GM19035 (cell line): ENCODE data around the gene PAGR1.

ENCODE experiments used
- ATAC-seq: cut with Tn5 transposase; IDR thresholded peaks from one replicate; pipeline ENCODE4 v1.9.1; 2021; ENCODE audit not compliant: unreplicated experiment

PAGR1 gene

DNA sequence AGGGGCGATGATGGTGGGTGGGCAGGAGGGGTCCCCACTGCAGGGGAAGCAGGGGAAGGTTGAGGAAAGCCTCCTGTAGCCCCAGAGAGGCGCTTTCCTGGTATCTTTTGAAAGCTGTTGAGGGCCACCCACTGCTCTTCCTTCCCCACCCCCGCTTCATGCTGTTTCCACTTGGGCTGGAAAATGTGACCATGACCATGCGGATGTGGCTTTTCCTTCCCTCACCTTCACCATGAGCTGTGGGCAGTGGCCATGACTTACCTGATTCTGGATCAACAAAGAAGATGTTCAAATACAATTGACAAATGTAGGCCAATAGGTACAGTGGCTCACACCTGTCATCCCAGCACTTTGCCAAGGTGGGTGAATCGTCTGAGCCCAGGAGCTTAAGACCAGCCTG is 18.1 kb downstream of the PAGR1 start:
- ATAC-seq, result no peak

GRCh38 chr16:29835926-29836325 is 20.0 kb downstream of the PAGR1 start:
- no peak for ATAC-seq

DNA sequence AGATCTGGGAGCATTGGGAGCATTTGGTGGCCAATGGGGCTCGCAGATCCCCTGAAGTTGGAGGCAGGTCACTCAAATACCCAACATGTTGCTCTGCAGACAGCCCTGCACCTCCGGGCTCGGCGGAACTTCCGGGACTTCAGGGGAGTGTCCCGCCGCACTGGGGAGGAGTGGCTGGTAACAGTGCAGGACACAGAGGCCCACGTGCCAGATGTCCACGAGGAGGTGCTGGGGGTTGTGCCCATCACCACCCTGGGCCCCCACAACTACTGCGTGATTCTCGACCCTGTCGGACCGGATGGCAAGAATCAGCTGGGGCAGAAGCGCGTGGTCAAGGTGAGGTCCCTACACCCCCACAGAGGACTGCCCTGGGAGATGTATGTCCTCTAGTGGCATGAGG is 20.7 kb downstream of the PAGR1 start:
- no peak for ATAC-seq

GRCh38 chr16:29837841-29838240 is 21.9 kb downstream of the PAGR1 start:
- ATAC-seq, result no peak

DNA sequence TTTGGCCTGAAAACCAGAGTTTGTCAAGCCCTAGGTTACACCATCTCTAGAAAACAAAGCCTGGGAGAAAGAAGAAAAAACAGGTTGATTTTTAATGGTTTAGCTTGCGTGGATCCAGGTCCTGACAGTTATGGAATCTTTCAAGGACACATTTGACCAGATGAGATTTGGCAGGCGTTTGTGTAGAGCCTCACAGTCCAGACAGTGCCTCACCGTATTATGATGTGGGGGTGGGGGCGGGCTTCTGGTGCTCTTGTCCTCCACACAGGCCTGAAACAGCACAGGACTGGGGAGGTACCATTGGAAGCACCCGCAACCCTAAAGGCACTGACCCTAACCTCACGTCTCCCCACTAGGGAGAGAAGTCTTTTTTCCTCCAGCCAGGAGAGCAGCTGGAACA is 23.9 kb downstream of the PAGR1 start:
- no peak for ATAC-seq

GRCh38 chr16:29840240-29840639 is 24.3 kb downstream of the PAGR1 start:
- no peak for ATAC-seq

DNA sequence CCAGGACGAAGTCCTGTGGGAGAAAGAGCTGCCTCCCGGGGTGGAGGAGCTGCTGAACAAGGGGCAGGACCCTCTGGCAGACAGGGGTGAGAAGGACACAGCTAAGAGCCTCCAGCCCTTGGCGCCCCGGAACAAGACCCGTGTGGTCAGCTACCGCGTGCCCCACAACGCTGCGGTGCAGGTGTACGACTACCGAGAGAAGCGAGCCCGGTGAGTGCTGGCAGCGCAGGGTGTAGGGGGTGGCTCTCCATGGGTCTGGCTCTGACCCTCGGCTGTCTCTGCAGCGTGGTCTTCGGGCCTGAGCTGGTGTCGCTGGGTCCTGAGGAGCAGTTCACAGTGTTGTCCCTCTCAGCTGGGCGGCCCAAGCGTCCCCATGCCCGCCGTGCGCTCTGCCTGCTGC is 25.7 kb downstream of the PAGR1 start:
- no peak for ATAC-seq

DNA sequence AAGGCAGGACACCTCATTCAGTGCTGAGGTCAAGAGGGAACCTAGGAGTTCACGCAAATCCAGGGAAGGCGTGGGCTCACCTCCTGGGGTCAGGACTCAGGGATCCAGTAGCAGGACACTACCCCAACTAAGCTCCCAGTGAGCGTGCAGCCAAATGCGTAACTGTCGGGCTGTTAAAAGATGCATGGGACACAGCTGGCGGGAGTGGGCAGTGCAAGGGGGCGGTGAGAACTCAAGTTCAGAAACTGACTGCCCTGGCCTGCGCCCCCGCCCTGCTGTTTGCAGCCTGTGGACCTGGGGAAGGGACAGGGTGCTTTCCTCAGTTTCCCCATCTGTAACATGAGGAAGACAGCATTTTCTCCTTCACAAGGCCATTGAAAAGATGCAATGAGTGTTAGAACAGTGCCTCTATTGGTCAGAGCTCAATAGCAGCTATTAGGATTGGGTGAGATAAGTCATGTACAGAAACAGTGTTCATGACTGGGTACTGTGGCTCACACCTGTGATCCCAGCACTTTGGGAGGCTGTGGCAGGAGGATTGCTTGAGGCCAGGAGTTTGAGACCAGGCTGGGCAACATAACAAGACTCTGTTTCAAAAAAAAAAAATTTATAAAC is 26.9 kb downstream of the PAGR1 start:
- no peak for ATAC-seq

GRCh38 chr16:29843931-29844330 is 28.0 kb downstream of the PAGR1 start:
- no peak for ATAC-seq

DNA sequence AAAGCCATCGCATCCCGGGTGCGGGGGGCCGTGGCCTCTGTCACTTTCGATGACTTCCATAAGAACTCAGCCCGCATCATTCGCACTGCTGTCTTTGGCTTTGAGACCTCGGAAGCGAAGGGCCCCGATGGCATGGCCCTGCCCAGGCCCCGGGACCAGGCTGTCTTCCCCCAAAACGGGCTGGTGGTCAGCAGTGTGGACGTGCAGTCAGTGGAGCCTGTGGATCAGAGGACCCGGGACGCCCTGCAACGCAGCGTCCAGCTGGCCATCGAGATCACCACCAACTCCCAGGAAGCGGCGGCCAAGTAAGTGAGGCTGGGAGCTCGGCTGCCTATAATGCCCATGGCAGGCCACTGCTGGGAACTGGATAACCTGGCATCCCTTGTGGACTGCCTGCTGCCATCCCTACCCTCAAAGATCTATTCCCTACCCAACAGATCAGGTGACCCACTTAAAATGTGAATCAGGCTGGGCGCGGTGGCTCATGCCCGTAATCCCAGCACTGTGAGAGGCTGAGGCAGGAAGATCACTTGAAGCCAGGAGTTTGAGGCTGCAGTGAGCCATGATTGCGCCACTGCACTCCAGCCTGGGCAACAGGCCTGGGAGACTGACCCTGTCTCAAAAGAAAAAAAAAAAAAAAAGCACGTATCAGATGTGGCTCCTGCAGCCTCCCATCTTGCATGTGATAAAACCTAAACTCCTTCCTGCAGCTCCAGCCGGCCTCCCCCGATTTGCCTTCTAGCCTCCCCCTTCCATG is 28.8 kb downstream of the PAGR1 start:
- ATAC-seq, result no peak

DNA sequence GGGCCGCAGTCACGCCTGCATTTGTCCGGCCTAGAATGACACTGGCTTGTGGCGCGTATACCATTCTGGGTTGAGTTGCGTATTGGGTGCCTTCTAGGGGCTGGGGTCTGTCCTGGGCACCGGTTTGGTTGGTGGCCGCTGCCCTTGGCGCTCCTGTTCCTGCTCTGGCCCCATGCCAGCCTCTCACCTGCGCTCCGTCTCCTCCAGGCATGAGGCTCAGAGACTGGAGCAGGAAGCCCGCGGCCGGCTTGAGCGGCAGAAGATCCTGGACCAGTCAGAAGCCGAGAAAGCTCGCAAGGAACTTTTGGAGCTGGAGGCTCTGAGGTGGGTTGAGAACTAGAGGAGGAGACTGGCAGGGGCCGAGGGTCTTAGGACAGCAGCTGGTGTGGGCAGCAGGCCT is 29.7 kb downstream of the PAGR1 start:
- no peak for ATAC-seq

DNA sequence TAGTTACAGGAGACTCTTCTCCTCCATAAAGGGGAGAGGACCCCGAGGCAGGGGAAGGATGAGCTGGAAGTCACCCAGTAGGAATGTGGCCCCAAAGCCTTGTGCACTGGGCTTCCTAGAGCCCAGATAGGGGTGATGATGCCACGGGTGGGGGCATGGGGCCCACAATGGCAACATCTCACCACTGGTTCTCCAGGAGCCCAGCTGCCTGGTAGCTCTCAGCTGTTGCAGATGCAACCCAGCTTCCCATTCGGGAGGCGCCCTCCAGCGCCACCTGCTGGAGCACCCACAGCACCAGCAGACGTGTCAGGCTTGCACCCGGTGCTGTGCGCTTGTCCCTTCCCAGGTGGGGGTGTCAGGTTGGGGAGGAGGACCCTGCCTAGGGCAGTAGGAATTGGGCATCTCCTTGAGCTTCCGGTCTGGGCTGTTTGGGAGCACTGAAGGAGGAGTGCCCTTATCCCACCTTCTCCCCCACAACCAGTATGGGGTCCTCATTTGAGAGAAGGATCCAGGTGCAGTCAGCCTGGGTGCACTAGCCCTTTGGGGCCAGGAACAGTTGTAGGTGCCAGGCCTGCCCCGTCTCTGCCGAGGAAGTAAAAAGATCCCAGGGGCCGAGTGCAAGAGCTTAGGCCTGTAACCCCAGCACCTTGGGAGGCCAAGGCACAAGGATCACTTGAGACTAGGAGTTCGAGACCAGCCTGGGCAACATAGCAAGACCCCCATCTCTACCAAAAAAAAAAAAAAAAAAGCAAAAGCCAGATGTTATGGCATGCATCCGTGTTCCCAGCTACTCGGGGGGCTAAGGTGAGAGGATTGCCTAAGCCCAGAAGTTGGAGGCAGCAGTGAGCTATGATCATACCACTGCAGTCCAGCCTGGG is 32.7 kb downstream of the PAGR1 start:
- no peak for ATAC-seq

- no peak for ATAC-seq
These were observed 33.6 kb downstream of the PAGR1 start for GRCh38 chr16:29849505-29849904.

GRCh38 chr16:29850998-29851397 is 35.0 kb downstream of the PAGR1 start:
- ATAC-seq, result no peak

DNA sequence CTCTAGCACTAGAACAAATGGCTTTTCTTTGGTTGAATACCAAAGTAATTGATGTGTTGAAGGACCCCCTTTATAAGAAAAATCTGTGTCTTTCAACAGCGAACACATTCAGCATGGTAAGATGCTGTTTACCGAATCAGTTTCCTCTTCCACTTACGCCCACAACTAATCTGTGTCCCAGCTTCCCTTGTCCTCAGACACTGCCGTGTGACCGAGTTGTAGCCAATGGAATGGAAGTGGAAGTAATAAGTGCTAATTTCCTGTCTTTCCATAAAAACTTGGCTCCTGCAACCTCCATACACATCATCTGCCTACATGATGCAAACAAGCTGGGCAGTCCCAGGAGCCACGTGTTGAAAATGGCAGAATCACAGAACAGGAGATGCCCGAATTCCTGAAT is 36.7 kb downstream of the PAGR1 start:
- ATAC-seq, result no peak

DNA sequence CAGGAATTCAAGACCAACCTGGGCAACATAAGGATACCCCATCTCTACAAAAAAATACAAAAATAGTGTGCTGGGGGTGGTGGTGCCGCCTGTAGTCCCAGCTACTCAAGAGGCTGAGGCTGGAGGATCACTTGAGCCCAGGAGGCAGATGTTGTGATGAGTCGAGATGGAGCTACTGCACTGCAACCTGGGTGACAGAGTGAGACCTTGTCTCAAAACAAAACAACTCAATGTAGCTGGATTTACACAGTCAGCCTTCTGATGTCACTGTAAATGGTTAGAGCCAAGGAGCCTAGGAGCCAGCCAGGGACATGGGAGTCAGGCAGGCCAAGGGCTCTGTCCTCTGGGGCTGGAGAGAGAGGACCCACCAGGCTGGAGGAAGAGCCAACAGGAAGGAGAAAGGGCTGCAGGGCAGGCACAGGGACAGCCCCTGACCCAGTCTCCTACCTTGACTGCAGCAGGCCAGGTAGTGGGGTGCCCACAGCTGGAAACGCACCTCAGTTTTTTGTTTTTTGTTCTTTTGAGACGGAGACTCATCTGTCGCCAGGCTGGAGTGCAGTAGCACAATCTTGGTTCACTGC is 38.7 kb downstream of the PAGR1 start:
- ATAC-seq, result no peak

DNA sequence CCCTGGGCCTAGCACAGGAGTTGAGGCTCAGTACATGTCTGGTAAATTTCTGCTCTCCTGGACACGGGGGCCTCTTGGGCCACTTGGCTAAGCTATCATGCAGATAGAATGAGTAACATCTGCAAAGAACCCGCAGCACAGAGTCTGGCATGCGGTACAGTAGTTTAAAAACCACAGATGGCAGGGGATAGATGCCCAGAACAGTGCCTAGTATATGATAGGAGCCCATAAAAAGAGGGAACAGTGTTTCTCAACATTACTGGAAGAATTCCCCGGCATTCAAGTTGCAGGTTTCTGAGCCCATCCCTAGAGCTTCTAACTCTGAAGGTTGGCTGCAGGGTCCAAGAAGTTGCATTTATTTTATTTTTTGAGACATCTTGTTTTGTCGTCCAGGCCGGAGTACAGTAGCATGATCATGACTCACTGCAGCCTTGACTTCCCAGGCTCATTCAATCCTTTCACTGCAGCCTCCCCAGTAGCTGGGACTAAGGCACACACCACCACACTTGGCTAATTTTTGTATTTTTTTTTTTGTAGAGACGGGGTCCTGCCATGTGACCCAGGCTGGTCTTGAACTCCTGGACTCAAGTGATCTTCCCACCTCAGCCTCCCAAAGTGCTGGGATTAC is 41.3 kb downstream of the PAGR1 start:
- no peak for ATAC-seq

DNA sequence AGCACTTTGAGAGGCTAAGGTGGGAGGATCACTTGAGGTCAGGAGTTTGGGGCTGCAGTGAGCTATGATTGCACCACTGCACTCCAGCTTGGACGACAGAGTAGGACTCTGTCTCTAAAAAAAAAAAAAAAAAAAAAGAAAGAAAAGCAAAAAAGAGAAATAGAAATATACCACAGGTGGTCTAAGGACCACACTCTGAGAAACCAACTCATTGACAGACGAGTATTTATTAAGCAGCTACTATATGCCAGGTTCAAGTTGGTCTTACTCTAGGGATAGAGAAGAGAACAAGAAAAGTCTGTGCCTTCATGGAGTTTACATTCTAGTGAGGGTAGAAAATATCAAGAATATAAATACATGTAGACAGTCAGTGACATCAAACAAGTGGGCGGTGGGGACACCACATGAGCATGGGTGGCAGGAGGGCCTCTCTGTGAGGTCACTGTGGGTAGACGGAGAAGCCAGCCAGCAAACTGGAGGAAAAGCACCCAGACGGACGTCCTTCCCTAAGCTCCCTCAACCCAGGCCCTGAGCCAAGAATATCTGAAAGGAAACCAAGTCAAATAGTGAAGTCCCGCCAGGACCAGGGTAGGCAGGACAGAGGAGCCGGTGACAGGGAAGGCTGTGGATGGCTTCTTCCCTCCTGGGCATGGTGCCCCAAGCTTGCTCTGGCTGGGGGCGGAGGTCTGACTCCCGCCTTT is 42.3 kb downstream of the PAGR1 start:
- ATAC-seq, result no peak

DNA sequence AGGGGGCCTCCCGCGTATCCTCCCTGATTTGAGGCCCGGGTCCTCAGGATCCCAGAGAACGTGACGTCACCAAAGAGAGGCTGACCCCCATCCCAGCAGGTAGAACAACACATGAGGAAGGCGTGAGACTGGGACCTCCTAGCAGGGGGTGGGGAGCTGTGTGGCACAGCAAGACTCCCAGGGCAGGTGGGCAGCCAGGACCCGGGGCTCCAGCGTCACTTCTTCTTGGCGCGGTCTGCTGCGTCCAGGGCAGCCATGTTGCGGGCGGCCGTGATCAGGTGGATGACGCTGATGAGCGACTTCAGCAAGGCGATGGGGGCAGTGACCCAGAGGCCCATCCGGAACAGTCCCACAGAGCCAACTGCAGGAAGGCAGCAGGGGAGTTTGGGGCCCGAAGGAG is 43.0 kb downstream of the PAGR1 start:
- ATAC-seq, result no peak

DNA sequence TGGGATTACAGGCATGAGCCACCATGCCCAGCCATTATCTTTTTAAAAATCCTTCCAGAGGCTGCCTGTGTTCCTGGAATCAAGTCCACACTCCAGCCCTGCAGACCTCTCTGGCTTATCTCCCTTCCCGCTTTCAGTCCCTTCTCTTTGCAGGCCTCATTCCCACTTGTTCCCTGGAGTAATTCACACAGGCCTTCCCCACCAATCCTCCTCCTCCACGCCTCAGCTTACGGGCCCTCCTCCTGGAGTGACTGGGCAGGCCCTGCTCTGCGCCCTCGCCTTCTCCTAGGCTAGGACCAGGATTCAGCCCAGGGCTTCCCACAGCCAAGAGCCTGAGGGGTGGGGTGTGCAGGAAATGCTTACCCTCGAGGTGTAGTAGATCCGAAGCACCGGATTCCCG is 44.3 kb downstream of the PAGR1 start:
- ATAC-seq, result no peak
